WTC11 (cell line): Measurements from ENCODE around the gene ASIC1. TPM values are rescaled to one million over a fixed set of nuclear protein-coding genes. Genes with fewer than 3 reads are reported as not detected.

ENCODE experiments used
- ATAC-seq: fragments of 200-7000 bp; cut with Tn5 transposase; 2 replicates; pipeline ENCODE4 v1.10.0; 2021; ENCODE audit warnings: mild to moderate bottlenecking, moderate library complexity
- CTCF ChIA-PET: fragments of 300-600 bp; sonication (Branson Sonifier 250); formaldehyde crosslinking; loops from one replicate; lab custom pipeline; 2021; ENCODE audit warnings: antibody characterized with exemption; lab: Charles Lee
- POLR2A ChIA-PET: fragments of 350-600 bp; sonication (Branson Sonifier 250); formaldehyde crosslinking; loops from one replicate; lab custom pipeline; 2021; ENCODE audit warnings: antibody characterized with exemption; lab: Charles Lee
- DNase-seq: peaks from one replicate; pipeline ENCODE4 v3.0.0; 2021; ENCODE audit warnings: low spot score
- H3K27ac Mint-ChIP-seq: 2 replicates; pipeline ENCODE4 v1.8.0; 2021; ENCODE audit warnings: mixed read lengths
- H3K27me3 Mint-ChIP-seq: 2 replicates; pipeline ENCODE4 v1.8.0; 2021; ENCODE audit warnings: low read depth, mild to moderate bottlenecking, moderate library complexity, mixed read lengths
- H3K36me3 Mint-ChIP-seq: 2 replicates; pipeline ENCODE4 v1.8.0; 2021; ENCODE audit warnings: mixed read lengths
- H3K4me1 Mint-ChIP-seq: 2 replicates; pipeline ENCODE4 v1.8.0; 2022; ENCODE audit warnings: mixed read lengths
- H3K4me3 Mint-ChIP-seq: 2 replicates; pipeline ENCODE4 v1.8.0; 2021; ENCODE audit warnings: mild to moderate bottlenecking, moderate library complexity, mixed read lengths
- H3K9me3 Mint-ChIP-seq: 2 replicates; pipeline ENCODE4 v1.8.0; 2021; ENCODE audit warnings: mixed read lengths
- ESRRA ChIP-seq: sonication (generic); formaldehyde crosslinking; IDR thresholded peaks from 2 replicates; pipeline ENCODE4 v1.8.1; 2022; ENCODE audit warnings: mild to moderate bottlenecking, missing genetic modification reagents, borderline replicate concordance
- FOXK1 ChIP-seq: sonication (generic); formaldehyde crosslinking; IDR thresholded peaks from 2 replicates; pipeline ENCODE4 v1.8.0; 2022; ENCODE audit warnings: mild to moderate bottlenecking, moderate library complexity, missing genetic modification reagents
- GABPB1 ChIP-seq: sonication (generic); formaldehyde crosslinking; IDR thresholded peaks from 2 replicates; pipeline ENCODE4 v1.8.1; 2023; ENCODE audit warnings: mild to moderate bottlenecking, missing genetic modification reagents
- HMGA2 ChIP-seq: fragments of 250-450 bp; sonication (Bioruptor Pico); IDR thresholded peaks from 2 replicates; pipeline ENCODE4 v1.4.0; 2021; ENCODE audit warnings: mild to moderate bottlenecking, moderate library complexity
- IRF2 ChIP-seq: sonication (generic); formaldehyde crosslinking; IDR thresholded peaks from 2 replicates; pipeline ENCODE4 v1.8.0; 2022; ENCODE audit warnings: low read depth, missing genetic modification reagents, borderline replicate concordance
- JAZF1 ChIP-seq: fragments of 250-450 bp; sonication (Bioruptor Pico); IDR thresholded peaks from 2 replicates; pipeline ENCODE4 v1.9.0; 2021; ENCODE audit warnings: moderate library complexity, mild to moderate bottlenecking, inconsistent platforms
- NR2C2 ChIP-seq: sonication (generic); formaldehyde crosslinking; IDR thresholded peaks from 2 replicates; pipeline ENCODE4 v1.8.0; 2022; ENCODE audit warnings: mild to moderate bottlenecking, missing genetic modification reagents
- SMAD3 ChIP-seq: sonication (generic); formaldehyde crosslinking; IDR thresholded peaks from 2 replicates; pipeline ENCODE4 v1.8.0; 2022; ENCODE audit warnings: missing genetic modification reagents, mild to moderate bottlenecking, borderline replicate concordance
- TP53 ChIP-seq: sonication (generic); formaldehyde crosslinking; IDR thresholded peaks from 2 replicates; pipeline ENCODE4 v1.8.1; 2023; ENCODE audit warnings: mild to moderate bottlenecking, missing genetic modification reagents
- ZNF138 ChIP-seq: sonication (generic); formaldehyde crosslinking; conservative IDR thresholded peaks from 2 replicates; pipeline ENCODE4 v1.8.1; 2022; ENCODE audit warnings: mild to moderate bottlenecking, moderate library complexity, missing genetic modification reagents
- ZNF263 ChIP-seq: sonication (generic); formaldehyde crosslinking; IDR thresholded peaks from 2 replicates; pipeline ENCODE4 v1.8.1; 2022; ENCODE audit warnings: low read depth, mild to moderate bottlenecking, moderate library complexity, missing genetic modification reagents
- ZNF423 ChIP-seq: fragments of 250-450 bp; sonication (Bioruptor Pico); IDR thresholded peaks from 2 replicates; pipeline ENCODE4 v2.1.2; 2022; ENCODE audit warnings: mild to moderate bottlenecking, moderate library complexity
- total RNA-seq: library from RNA; stranded (reverse); gene quantifications from 3 replicates; pipeline ENCODE4 v1.2.3, GENCODE V29; 2021
- TF ChIP-seq, protein P1 (sequence below): sonication (generic); formaldehyde crosslinking; IDR thresholded peaks from 2 replicates; pipeline ENCODE4 v1.8.1; 2022; ENCODE audit warnings: low read depth, missing genetic modification reagents, borderline replicate concordance
- TF ChIP-seq, protein P2 (sequence below): fragments of 250-450 bp; sonication (Bioruptor Pico); IDR thresholded peaks from 2 replicates; pipeline ENCODE4 v1.9.0; 2021; ENCODE audit warnings: mild to moderate bottlenecking
- TF ChIP-seq, protein P3 (sequence below): sonication (generic); formaldehyde crosslinking; IDR thresholded peaks from 2 replicates; pipeline ENCODE4 v1.8.0; 2022; ENCODE audit warnings: mild to moderate bottlenecking, missing genetic modification reagents
- TF ChIP-seq, protein P4 (sequence below): sonication (generic); formaldehyde crosslinking; IDR thresholded peaks from 2 replicates; pipeline ENCODE4 v1.8.1; 2023; ENCODE audit warnings: mild to moderate bottlenecking, missing genetic modification reagents, borderline replicate concordance
- TF ChIP-seq, protein P5 (sequence below): sonication (generic); formaldehyde crosslinking; IDR thresholded peaks from 2 replicates; pipeline ENCODE4 v1.8.0; 2022; ENCODE audit warnings: missing genetic modification reagents
- TF ChIP-seq, protein P6 (sequence below): sonication (generic); formaldehyde crosslinking; IDR thresholded peaks from 2 replicates; pipeline ENCODE4 v1.8.1; 2022; ENCODE audit warnings: missing genetic modification reagents, borderline replicate concordance
- TF ChIP-seq, protein P7 (sequence below): fragments of 250-450 bp; sonication (Bioruptor Pico); IDR thresholded peaks from 2 replicates; pipeline ENCODE4 v1.9.0; 2021; ENCODE audit warnings: moderate library complexity, mild to moderate bottlenecking, inconsistent platforms, borderline replicate concordance

The ASIC1 gene
- total RNA-seq, 1 experiment from 2014 or later = 4.9 TPM

DNA sequence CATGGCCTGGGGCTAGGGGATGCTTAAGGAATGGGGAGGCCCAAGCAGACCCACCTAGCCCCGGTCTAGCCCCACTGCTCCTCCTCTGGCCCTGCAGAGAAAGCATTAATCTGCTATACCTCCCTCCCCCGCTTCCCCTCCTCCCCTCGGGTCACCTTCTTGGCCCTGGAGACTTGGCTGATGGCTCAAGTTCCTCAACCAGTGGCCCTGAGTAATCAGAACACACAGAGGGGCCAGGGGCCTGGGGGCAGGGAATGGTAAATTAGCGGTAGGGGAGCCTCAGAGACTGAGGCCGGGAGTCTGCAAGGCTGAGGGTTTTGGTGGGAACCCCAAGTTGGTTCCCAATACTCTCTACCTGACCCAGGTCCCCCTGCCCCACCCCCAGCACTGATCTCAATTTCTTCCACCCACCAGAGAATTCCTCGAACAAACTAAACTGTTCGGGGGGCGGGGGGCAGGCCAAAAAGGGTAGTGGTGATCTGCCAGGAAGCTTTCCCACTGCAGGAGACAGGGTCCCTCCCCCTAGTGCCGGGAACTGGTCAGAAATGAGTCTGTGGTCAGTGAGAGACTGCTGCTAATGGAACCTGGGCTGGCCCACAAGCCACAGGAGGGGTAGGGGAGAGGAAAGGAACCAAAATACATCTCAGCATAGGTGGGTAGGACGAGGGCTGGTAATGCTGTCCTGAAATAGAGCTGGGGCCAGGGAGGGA is 15.0 kb downstream of the ASIC1 start:
- Mint-ChIP-seq H3K9me3 (no peaks in the 10 kb centered on the region), H3K4me3 (no peak overlapping the region)

DNA sequence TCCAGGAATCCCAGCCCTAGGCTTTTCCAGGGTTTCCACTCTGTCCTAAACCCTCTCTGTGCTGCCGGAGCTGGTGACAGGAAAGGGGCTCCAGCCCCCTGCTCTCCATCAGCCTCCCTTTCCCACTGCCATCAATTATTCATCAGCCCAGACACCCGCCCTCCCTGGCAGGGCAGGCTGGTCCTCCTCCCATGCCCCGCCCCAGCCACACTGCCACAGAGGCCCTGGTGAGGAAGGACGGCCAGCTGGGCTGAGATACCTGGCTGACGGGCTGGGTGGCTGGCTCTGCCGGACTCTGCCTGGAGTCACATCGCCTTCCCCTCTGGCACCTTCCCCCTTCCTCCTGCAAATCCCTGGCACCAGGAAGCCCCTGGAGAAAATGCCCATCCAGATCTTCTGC is 15.8 kb downstream of the ASIC1 start:
- ATAC-seq (no peak), DNase-seq (no peak)
- POLR2A ChIA-PET = no interaction called here
- H3K4me1 Mint-ChIP-seq = peaks cover 20% of the 10 kb centered on the region
- H3K27me3 Mint-ChIP-seq = no peaks in the 10 kb centered on the region
- H3K36me3 Mint-ChIP-seq = no peaks in the 10 kb centered on the region
- no peak overlapping the region for H3K4me3 Mint-ChIP-seq
- TF ChIP-seq ZNF423 (CRISPR knock-in tag) = no peak
- TF ChIP-seq JAZF1 = no peak
- TF ChIP-seq GABPB1 (CRISPR knock-in tag) = no peak
- TF ChIP-seq IRF2 (CRISPR knock-in tag) = no peak
- TF ChIP-seq HMGA2 = no peak
- TF ChIP-seq, protein P1, sequence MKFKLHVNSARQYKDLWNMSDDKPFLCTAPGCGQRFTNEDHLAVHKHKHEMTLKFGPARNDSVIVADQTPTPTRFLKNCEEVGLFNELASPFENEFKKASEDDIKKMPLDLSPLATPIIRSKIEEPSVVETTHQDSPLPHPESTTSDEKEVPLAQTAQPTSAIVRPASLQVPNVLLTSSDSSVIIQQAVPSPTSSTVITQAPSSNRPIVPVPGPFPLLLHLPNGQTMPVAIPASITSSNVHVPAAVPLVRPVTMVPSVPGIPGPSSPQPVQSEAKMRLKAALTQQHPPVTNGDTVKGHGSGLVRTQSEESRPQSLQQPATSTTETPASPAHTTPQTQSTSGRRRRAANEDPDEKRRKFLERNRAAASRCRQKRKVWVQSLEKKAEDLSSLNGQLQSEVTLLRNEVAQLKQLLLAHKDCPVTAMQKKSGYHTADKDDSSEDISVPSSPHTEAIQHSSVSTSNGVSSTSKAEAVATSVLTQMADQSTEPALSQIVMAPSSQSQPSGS = no peak
- TF ChIP-seq, protein P2, sequence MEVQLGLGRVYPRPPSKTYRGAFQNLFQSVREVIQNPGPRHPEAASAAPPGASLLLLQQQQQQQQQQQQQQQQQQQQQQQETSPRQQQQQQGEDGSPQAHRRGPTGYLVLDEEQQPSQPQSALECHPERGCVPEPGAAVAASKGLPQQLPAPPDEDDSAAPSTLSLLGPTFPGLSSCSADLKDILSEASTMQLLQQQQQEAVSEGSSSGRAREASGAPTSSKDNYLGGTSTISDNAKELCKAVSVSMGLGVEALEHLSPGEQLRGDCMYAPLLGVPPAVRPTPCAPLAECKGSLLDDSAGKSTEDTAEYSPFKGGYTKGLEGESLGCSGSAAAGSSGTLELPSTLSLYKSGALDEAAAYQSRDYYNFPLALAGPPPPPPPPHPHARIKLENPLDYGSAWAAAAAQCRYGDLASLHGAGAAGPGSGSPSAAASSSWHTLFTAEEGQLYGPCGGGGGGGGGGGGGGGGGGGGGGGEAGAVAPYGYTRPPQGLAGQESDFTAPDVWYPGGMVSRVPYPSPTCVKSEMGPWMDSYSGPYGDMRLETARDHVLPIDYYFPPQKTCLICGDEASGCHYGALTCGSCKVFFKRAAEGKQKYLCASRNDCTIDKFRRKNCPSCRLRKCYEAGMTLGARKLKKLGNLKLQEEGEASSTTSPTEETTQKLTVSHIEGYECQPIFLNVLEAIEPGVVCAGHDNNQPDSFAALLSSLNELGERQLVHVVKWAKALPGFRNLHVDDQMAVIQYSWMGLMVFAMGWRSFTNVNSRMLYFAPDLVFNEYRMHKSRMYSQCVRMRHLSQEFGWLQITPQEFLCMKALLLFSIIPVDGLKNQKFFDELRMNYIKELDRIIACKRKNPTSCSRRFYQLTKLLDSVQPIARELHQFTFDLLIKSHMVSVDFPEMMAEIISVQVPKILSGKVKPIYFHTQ (CRISPR knock-in tag) = no peak
- TF ChIP-seq, protein P3, sequence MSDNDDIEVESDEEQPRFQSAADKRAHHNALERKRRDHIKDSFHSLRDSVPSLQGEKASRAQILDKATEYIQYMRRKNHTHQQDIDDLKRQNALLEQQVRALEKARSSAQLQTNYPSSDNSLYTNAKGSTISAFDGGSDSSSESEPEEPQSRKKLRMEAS (CRISPR knock-in tag) = no peak
- TF ChIP-seq NR2C2 (CRISPR knock-in tag) = no peak
- no peak for TF ChIP-seq TP53 (CRISPR knock-in tag)
- no peak for TF ChIP-seq ZNF263
- TF ChIP-seq FOXK1 (CRISPR knock-in tag) = no peak
- TF ChIP-seq ZNF138 (CRISPR knock-in tag) = no peak
- TF ChIP-seq, protein P4, sequence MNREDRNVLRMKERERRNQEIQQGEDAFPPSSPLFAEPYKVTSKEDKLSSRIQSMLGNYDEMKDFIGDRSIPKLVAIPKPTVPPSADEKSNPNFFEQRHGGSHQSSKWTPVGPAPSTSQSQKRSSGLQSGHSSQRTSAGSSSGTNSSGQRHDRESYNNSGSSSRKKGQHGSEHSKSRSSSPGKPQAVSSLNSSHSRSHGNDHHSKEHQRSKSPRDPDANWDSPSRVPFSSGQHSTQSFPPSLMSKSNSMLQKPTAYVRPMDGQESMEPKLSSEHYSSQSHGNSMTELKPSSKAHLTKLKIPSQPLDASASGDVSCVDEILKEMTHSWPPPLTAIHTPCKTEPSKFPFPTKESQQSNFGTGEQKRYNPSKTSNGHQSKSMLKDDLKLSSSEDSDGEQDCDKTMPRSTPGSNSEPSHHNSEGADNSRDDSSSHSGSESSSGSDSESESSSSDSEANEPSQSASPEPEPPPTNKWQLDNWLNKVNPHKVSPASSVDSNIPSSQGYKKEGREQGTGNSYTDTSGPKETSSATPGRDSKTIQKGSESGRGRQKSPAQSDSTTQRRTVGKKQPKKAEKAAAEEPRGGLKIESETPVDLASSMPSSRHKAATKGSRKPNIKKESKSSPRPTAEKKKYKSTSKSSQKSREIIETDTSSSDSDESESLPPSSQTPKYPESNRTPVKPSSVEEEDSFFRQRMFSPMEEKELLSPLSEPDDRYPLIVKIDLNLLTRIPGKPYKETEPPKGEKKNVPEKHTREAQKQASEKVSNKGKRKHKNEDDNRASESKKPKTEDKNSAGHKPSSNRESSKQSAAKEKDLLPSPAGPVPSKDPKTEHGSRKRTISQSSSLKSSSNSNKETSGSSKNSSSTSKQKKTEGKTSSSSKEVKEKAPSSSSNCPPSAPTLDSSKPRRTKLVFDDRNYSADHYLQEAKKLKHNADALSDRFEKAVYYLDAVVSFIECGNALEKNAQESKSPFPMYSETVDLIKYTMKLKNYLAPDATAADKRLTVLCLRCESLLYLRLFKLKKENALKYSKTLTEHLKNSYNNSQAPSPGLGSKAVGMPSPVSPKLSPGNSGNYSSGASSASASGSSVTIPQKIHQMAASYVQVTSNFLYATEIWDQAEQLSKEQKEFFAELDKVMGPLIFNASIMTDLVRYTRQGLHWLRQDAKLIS (CRISPR knock-in tag) = no peak
- TF ChIP-seq, protein P5, sequence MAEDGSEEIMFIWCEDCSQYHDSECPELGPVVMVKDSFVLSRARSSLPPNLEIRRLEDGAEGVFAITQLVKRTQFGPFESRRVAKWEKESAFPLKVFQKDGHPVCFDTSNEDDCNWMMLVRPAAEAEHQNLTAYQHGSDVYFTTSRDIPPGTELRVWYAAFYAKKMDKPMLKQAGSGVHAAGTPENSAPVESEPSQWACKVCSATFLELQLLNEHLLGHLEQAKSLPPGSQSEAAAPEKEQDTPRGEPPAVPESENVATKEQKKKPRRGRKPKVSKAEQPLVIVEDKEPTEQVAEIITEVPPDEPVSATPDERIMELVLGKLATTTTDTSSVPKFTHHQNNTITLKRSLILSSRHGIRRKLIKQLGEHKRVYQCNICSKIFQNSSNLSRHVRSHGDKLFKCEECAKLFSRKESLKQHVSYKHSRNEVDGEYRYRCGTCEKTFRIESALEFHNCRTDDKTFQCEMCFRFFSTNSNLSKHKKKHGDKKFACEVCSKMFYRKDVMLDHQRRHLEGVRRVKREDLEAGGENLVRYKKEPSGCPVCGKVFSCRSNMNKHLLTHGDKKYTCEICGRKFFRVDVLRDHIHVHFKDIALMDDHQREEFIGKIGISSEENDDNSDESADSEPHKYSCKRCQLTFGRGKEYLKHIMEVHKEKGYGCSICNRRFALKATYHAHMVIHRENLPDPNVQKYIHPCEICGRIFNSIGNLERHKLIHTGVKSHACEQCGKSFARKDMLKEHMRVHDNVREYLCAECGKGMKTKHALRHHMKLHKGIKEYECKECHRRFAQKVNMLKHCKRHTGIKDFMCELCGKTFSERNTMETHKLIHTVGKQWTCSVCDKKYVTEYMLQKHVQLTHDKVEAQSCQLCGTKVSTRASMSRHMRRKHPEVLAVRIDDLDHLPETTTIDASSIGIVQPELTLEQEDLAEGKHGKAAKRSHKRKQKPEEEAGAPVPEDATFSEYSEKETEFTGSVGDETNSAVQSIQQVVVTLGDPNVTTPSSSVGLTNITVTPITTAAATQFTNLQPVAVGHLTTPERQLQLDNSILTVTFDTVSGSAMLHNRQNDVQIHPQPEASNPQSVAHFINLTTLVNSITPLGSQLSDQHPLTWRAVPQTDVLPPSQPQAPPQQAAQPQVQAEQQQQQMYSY (CRISPR knock-in tag) = no peak
- TF ChIP-seq, protein P6, sequence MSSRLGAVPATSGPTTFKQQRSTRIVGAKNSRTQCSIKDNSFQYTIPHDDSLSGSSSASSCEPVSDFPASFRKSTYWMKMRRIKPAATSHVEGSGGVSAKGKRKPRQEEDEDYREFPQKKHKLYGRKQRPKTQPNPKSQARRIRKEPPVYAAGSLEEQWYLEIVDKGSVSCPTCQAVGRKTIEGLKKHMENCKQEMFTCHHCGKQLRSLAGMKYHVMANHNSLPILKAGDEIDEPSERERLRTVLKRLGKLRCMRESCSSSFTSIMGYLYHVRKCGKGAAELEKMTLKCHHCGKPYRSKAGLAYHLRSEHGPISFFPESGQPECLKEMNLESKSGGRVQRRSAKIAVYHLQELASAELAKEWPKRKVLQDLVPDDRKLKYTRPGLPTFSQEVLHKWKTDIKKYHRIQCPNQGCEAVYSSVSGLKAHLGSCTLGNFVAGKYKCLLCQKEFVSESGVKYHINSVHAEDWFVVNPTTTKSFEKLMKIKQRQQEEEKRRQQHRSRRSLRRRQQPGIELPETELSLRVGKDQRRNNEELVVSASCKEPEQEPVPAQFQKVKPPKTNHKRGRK (CRISPR knock-in tag) = no peak
- no peak for TF ChIP-seq SMAD3 (CRISPR knock-in tag)
- TF ChIP-seq, protein P7, sequence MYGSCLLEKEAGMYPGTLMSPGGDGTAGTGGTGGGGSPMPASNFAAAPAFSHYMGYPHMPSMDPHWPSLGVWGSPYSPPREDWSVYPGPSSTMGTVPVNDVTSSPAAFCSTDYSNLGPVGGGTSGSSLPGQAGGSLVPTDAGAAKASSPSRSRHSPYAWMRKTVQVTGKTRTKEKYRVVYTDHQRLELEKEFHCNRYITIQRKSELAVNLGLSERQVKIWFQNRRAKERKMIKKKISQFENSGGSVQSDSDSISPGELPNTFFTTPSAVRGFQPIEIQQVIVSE (CRISPR knock-in tag) = no peak
- CTCF ChIA-PET = interaction anchor here (1.7 to 3.8 kb wide), 5 partner anchors 12 to 106 kb away, joined by 11 to 25 read pairs (median 15); partner anchors contain the start of genes COX14 and SMARCD1
- H3K9me3 Mint-ChIP-seq = no peaks in the 10 kb centered on the region
- no peak overlapping the region for H3K27ac Mint-ChIP-seq

More for the DNA sequence above, 15.0 kb downstream of the ASIC1 start:
- Mint-ChIP-seq H3K27ac (no peak overlapping the region), H3K4me1 (peaks cover 20% of the 10 kb centered on the region), H3K27me3 (no peaks in the 10 kb centered on the region), H3K36me3 (no peaks in the 10 kb centered on the region)
- CTCF ChIA-PET = interaction anchor here (1.0 to 10.9 kb wide), 9 partner anchors 13 to 104 kb away, joined by 3 to 219 read pairs (median 11); partner anchors contain the start of genes AQP6, COX14, GPD1 and RACGAP1
- no peak for TF ChIP-seq ESRRA (CRISPR knock-in tag)
- POLR2A ChIA-PET = no interaction called here
- DNase-seq (no peak), ATAC-seq (no peak)
